Measurements from ENCODE around the gene SERF1B.
"Not testable (repeated sequence)": the region's sequence is repeated elsewhere in the genome, so short reads cannot be mapped to it uniquely, and the experiment has no call there.

SERF1B gene

GRCh38 chr5:70025106-70025844, at the start of gene SERF1B:
Gene SERF1B (plus strand): TSS chr5:70025251. CDS start chr5:70025452, 201 bp downstream.
- DNase-seq (ENCODE audit: low spot score), result not testable (repeated sequence)

- DNase-seq (ENCODE audit: low spot score), result not testable (repeated sequence)
Observed at GRCh38 chr5:69991713-69992112, 33.3 kb upstream of the SERF1B start.

GRCh38 chr5:69995535-69995934, 29.5 kb upstream of the SERF1B start:
- DNase-seq (ENCODE audit: low spot score), result not testable (repeated sequence)

- DNase-seq (ENCODE audit: low spot score), result not testable (repeated sequence)
Observed at GRCh38 chr5:70020660-70021059, 4.4 kb upstream of the SERF1B start.

GRCh38 chr5:70025845-70026145, 744 bp downstream of the SERF1B start:
- not testable (repeated sequence) for DNase-seq (ENCODE audit: low spot score)

GRCh38 chr5:70031204-70031603, 6.2 kb downstream of the SERF1B start:
- DNase-seq (ENCODE audit: low spot score), result not testable (repeated sequence)

GRCh38 chr5:70041411-70041810, 16.4 kb downstream of the SERF1B start:
- DNase-seq (ENCODE audit: low spot score), result not testable (repeated sequence)

GRCh38 chr5:70049790-70050142, 24.7 kb downstream of the SERF1B start:
- not testable (repeated sequence) for DNase-seq (ENCODE audit: low spot score)

GRCh38 chr5:70056289-70056942, 31.4 kb downstream of the SERF1B start:
- not testable (repeated sequence) for DNase-seq (ENCODE audit: low spot score)

- DNase-seq (ENCODE audit: low spot score), result not testable (repeated sequence)
Observed at GRCh38 chr5:70057140-70057539, 32.1 kb downstream of the SERF1B start.

GRCh38 chr5:70077632-70078031, 52.6 kb downstream of the SERF1B start:
- DNase-seq (ENCODE audit: low spot score), result not testable (repeated sequence)

- not testable (repeated sequence) for DNase-seq (ENCODE audit: low spot score)
Observed at GRCh38 chr5:70088907-70089464, 63.9 kb downstream of the SERF1B start.

- not testable (repeated sequence) for DNase-seq (ENCODE audit: low spot score)
Observed at GRCh38 chr5:70091776-70092175, 66.7 kb downstream of the SERF1B start.

Data from CD4-positive, alpha-beta T cell treated with Interleukin-2 at 100 ng/mL for 4 hours (primary cell).